ENCODE measurements around the gene CLMN. TPM values are rescaled to one million over a fixed set of nuclear protein-coding genes. Genes with fewer than 3 reads are reported as not detected.

Gene CLMN
- total RNA-seq, 1 donor from 2014 or later, result 19.6 TPM

- intact Hi-C loops (cut with DNase I), result no loop called here
- Histone ChIP-seq H3K27me3 (no peaks in the 10 kb centered on the region), H3K9me3 (no peaks in the 10 kb centered on the region), H3K4me1 (no peaks in the 10 kb centered on the region), H3K27ac (no peak overlapping the region), H3K36me3 (no peaks in the 10 kb centered on the region), H3K4me3 (no peak overlapping the region)
- no peak for TF ChIP-seq POLR2AphosphoS5 (IDR thresholded peaks at IDR 0.05; ENCODE audit: insufficient read depth in 1 of 2, low read depth in 1 of 2)
- no peak for TF ChIP-seq POLR2A (IDR thresholded peaks at IDR 0.05)
- no peak for TF ChIP-seq CTCF (IDR thresholded peaks at IDR 0.05)
- no peak for DNase-seq (ENCODE audit: extremely low spot score in 2 of 2)
These were observed 71.3 kb downstream of the CLMN start for GRCh38 chr14:95248432-95248831.

GRCh38 chr14:95246870-95247269 is 72.8 kb downstream of the CLMN start:
- no peak for DNase-seq (ENCODE audit: extremely low spot score in 2 of 2)
- Histone ChIP-seq H3K27me3 (no peaks in the 10 kb centered on the region), H3K4me3 (no peak overlapping the region), H3K9me3 (no peaks in the 10 kb centered on the region), H3K36me3 (no peaks in the 10 kb centered on the region), H3K27ac (no peak overlapping the region), H3K4me1 (no peaks in the 10 kb centered on the region)
- intact Hi-C loops (cut with DNase I), result no loop called here
- TF ChIP-seq POLR2AphosphoS5 (IDR thresholded peaks at IDR 0.05; ENCODE audit: insufficient read depth in 1 of 2, low read depth in 1 of 2), result no peak
- no peak for TF ChIP-seq CTCF (IDR thresholded peaks at IDR 0.05)
- TF ChIP-seq POLR2A (IDR thresholded peaks at IDR 0.05), result no peak

GRCh38 chr14:95245334-95245733 is 74.4 kb downstream of the CLMN start:
- Histone ChIP-seq H3K36me3 (no peaks in the 10 kb centered on the region), H3K4me3 (no peak overlapping the region), H3K9me3 (no peaks in the 10 kb centered on the region), H3K4me1 (peaks cover 12% of the 10 kb centered on the region), H3K27ac (no peak overlapping the region), H3K27me3 (no peaks in the 10 kb centered on the region)
- TF ChIP-seq POLR2A (IDR thresholded peaks at IDR 0.05) (no peak), CTCF (IDR thresholded peaks at IDR 0.05) (no peak), POLR2AphosphoS5 (IDR thresholded peaks at IDR 0.05; ENCODE audit: insufficient read depth in 1 of 2, low read depth in 1 of 2) (no peak)
- DNase-seq (ENCODE audit: extremely low spot score in 2 of 2), result no peak
- intact Hi-C loops (cut with DNase I), result no loop called here

GRCh38 chr14:95244587-95244986 is 75.1 kb downstream of the CLMN start:
- DNase-seq (ENCODE audit: extremely low spot score in 2 of 2), result no peak
- Histone ChIP-seq H3K4me1 (peaks cover 12% of the 10 kb centered on the region), H3K36me3 (no peaks in the 10 kb centered on the region), H3K4me3 (no peak overlapping the region), H3K27me3 (no peaks in the 10 kb centered on the region), H3K9me3 (no peaks in the 10 kb centered on the region), H3K27ac (no peak overlapping the region)
- intact Hi-C loops (cut with DNase I), result no loop called here
- TF ChIP-seq POLR2AphosphoS5 (IDR thresholded peaks at IDR 0.05; ENCODE audit: insufficient read depth in 1 of 2, low read depth in 1 of 2) (no peak), CTCF (IDR thresholded peaks at IDR 0.05) (no peak), POLR2A (IDR thresholded peaks at IDR 0.05) (no peak)

GRCh38 chr14:95242870-95243269 is 76.8 kb downstream of the CLMN start:
- DNase-seq (ENCODE audit: extremely low spot score in 2 of 2), result no peak
- no peaks in the 10 kb centered on the region for H3K9me3 ChIP-seq
- peaks cover 15% of the 10 kb centered on the region for H3K4me1 ChIP-seq
- intact Hi-C loops (cut with DNase I), result no loop called here
- no peaks in the 10 kb centered on the region for H3K36me3 ChIP-seq
- no peaks in the 10 kb centered on the region for H3K27me3 ChIP-seq
- H3K4me3 ChIP-seq, result no peak overlapping the region
- TF ChIP-seq POLR2A (IDR thresholded peaks at IDR 0.05) (no peak), CTCF (IDR thresholded peaks at IDR 0.05) (no peak), POLR2AphosphoS5 (IDR thresholded peaks at IDR 0.05; ENCODE audit: insufficient read depth in 1 of 2, low read depth in 1 of 2) (no peak)
- no peak overlapping the region for H3K27ac ChIP-seq

All from vagina (tissue), 2 donors.